Measurements from ENCODE around the gene ABCC6. TPM values are rescaled to one million over a fixed set of nuclear protein-coding genes. Genes with fewer than 3 reads are reported as not detected.

Gene ABCC6
- total RNA-seq, 1 experiment from 2014 or later = 1.1 TPM

DNA sequence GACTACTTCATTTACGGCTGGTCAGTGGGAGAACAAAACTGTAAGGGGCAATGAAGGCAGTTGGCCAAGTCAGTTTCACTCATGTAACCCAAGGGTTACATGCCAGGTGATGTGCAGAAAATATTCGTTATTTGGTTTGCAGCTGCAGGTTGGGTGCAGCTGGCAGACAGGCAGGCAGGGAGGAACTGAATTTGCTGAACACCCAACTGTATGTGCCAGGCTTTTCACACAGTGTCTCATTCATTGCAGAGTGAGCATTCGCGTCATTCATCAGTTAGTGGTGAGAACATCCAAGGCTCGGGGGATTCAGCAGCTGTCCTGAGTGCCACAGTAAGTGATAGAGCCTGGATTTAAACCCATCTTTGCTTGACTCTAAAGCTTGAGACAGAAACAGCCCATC lies 59.7 kb downstream of the ABCC6 start:
- no peaks in the 10 kb centered on the region for H3K4me1 ChIP-seq (ENCODE audit: insufficient read depth, low read length)
- no peaks in the 10 kb centered on the region for H3K27me3 ChIP-seq (ENCODE audit: insufficient read depth, low read length)
- H4K91ac ChIP-seq (ENCODE audit: insufficient read length, low read depth, low read length) = no peak overlapping the region
- H3K4me1 Mint-ChIP-seq = no peaks in the 10 kb centered on the region
- TF ChIP-seq, protein P1, sequence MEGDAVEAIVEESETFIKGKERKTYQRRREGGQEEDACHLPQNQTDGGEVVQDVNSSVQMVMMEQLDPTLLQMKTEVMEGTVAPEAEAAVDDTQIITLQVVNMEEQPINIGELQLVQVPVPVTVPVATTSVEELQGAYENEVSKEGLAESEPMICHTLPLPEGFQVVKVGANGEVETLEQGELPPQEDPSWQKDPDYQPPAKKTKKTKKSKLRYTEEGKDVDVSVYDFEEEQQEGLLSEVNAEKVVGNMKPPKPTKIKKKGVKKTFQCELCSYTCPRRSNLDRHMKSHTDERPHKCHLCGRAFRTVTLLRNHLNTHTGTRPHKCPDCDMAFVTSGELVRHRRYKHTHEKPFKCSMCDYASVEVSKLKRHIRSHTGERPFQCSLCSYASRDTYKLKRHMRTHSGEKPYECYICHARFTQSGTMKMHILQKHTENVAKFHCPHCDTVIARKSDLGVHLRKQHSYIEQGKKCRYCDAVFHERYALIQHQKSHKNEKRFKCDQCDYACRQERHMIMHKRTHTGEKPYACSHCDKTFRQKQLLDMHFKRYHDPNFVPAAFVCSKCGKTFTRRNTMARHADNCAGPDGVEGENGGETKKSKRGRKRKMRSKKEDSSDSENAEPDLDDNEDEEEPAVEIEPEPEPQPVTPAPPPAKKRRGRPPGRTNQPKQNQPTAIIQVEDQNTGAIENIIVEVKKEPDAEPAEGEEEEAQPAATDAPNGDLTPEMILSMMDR (conservative IDR thresholded peaks at IDR 0.05) = no peak
- H2AK5ac ChIP-seq (ENCODE audit: insufficient read length, low read length) = no peak overlapping the region
- peaks cover 19 to 23% of the 10 kb centered on the region in 2 experiments for H3K9me3 Mint-ChIP-seq
- peaks cover 0 to 4% (median 3%) of the 10 kb centered on the region in 3 experiments; a peak in 6 of 7 replicates for H3K36me3 Mint-ChIP-seq (ENCODE audit: insufficient read depth in 1 of 3, low read depth in 3 of 3)
- no peak overlapping the region for H3T11ph ChIP-seq (ENCODE audit: low read length)
- no peak overlapping the region for H2BK120ac ChIP-seq (ENCODE audit: low read depth, low read length, poor library complexity, severe bottlenecking)
- no peaks in the 10 kb centered on the region for H3K79me2 ChIP-seq (ENCODE audit: insufficient read depth, low read length)
- H3K14ac ChIP-seq (ENCODE audit: insufficient read depth, low read length) = no peak overlapping the region
- WGBS (ENCODE audit: extremely low coverage, insufficient read length, low lambda C conversion rate) = no CpG with 5 or more reads among the region's 5 CpGs
- no peak overlapping the region for H3K4me2 ChIP-seq (ENCODE audit: insufficient read depth, insufficient read length, low read length)
- no peak for DNase-seq
- no peak overlapping the region for H3K27ac Mint-ChIP-seq
- H3K18ac ChIP-seq (ENCODE audit: insufficient read length, low read depth, low read length) = no peak overlapping the region
- peaks cover 7% of the 10 kb centered on the region for H3K9me3 ChIP-seq (ENCODE audit: control insufficient read depth, low read depth, low read length)
- H2AFZ ChIP-seq (ENCODE audit: low read length) = no peak overlapping the region
- H3K4me3 Mint-ChIP-seq = no peak overlapping the region
- no peaks in the 10 kb centered on the region for H4K20me1 ChIP-seq (ENCODE audit: control insufficient read depth, insufficient read depth, insufficient read length)
- H3K56ac ChIP-seq (ENCODE audit: insufficient read length, low read depth, low read length) = no peak overlapping the region
- peaks cover 6% of the 10 kb centered on the region for H3K27me3 Mint-ChIP-seq (ENCODE audit: low read depth)
- no peaks in the 10 kb centered on the region for H3K23me2 ChIP-seq (ENCODE audit: insufficient read length, low read depth, low read length, poor library complexity, severe bottlenecking)
- no peak overlapping the region for H2BK15ac ChIP-seq (ENCODE audit: low read depth, low read length)
- H3K9ac ChIP-seq (ENCODE audit: extremely low read depth, insufficient read length, low read length) = no peak overlapping the region
- no peak overlapping the region for H2BK20ac ChIP-seq (ENCODE audit: low read depth, low read length, poor library complexity, severe bottlenecking)
- no peak overlapping the region for H4K8ac ChIP-seq (replicated peaks; ENCODE audit: insufficient read length, low read depth, low read length)
- no peak overlapping the region for H2BK12ac ChIP-seq (ENCODE audit: insufficient read length, low read depth, low read length)
- no peak overlapping the region for H3K23ac ChIP-seq (ENCODE audit: insufficient read length, low read depth, low read length)
- H3K79me1 ChIP-seq (ENCODE audit: insufficient read depth, low read depth, low read length, poor library complexity, severe bottlenecking) = no peaks in the 10 kb centered on the region
- no peak overlapping the region for H2BK5ac ChIP-seq (ENCODE audit: insufficient read length, low read length)
- H4K5ac ChIP-seq (ENCODE audit: insufficient read length, low read depth, low read length) = no peak overlapping the region
- H3K27ac ChIP-seq (ENCODE audit: insufficient read length, low read depth, low read length) = no peak overlapping the region
- no peak overlapping the region for H3K4ac ChIP-seq (ENCODE audit: low read depth, low read length)
